Measurements from ENCODE around the gene EEF1B2. TPM values are rescaled to one million over a fixed set of nuclear protein-coding genes. Genes with fewer than 3 reads are reported as not detected.

The EEF1B2 gene
- polyA plus RNA-seq, 1 donor (not counting 4 experiments of a cell fraction or from before 2014, with no cell fraction given): 1,066 TPM

DNA sequence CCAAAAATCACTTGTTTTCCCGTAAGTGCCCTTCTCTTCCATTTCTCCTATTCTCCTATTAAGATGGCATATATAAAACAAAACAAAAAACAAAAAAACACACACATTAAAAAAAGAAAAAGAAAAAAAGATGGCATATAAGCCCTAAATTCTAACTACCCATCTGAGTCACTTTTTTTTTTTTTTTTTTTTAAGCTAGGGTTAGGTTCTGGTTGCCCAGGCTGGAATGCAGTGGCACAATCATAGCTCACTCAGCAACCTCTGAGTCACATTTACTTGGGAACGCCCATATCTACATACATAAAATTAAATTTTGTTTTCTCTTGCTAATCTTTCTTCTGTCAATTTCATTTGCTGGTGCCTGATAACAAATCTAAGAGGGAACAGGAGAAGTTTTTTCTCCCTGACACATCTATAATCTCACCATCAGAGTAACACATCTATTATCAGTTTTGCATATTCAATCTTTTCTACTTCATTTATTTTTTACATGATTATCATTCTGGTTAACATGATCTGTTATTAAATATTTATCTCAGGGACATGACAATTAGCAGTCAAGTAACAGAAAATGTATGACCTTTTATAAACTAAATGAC, 52.1 kb downstream of the EEF1B2 start:
- Histone ChIP-seq H3K27me3 (ENCODE audit: control insufficient read depth, extremely low read depth, insufficient read depth, low read length) (no peaks in the 10 kb centered on the region), H3K36me3 (ENCODE audit: control insufficient read depth in 2 of 2, extremely low read depth in 1 of 2, insufficient read depth in 2 of 2, low read length in 2 of 2) (no peaks in the 10 kb centered on the region), H3K9ac (ENCODE audit: control insufficient read depth, extremely low read depth, insufficient read depth, low read length) (no peak overlapping the region), H3K9me3 (ENCODE audit: control insufficient read depth, low read depth, low read length) (no peaks in the 10 kb centered on the region), H2AFZ (ENCODE audit: control insufficient read depth, low read length) (no peak overlapping the region), H3K27ac (ENCODE audit: control insufficient read depth, insufficient read depth, low read length) (peak overlapping the region; percentile 61), H3K4me1 (ENCODE audit: control insufficient read depth, extremely low read depth, insufficient read depth, low read length) (peaks cover 24% of the 10 kb centered on the region), H3K4me2 (ENCODE audit: control insufficient read depth, extremely low read depth, insufficient read depth, low read depth, low read length) (peak overlapping the region; percentile 84), H3K4me3 (ENCODE audit: control insufficient read depth in 2 of 3, extremely low read depth in 1 of 3, insufficient read depth in 2 of 3, low read depth in 1 of 3, low read length in 3 of 3) (peak overlapping the region in 2 of 3 experiments; percentile 22 to 34), H3K79me2 (ENCODE audit: control insufficient read depth, insufficient read depth, low read length) (no peaks in the 10 kb centered on the region), H3K9me1 (ENCODE audit: control insufficient read depth, extremely low read depth, insufficient read depth, low read length) (no peaks in the 10 kb centered on the region), H4K20me1 (ENCODE audit: control insufficient read depth, extremely low read depth, insufficient read depth, low read length) (no peaks in the 10 kb centered on the region)
- FAIRE-seq (no peak), DNase-seq (ENCODE audit: low read depth, low spot score) (peak; percentile 19)
- TF ChIP-seq EZH2 (IDR thresholded peaks at IDR 0.05; ENCODE audit: low read length): no peak
- TF ChIP-seq, protein P1, sequence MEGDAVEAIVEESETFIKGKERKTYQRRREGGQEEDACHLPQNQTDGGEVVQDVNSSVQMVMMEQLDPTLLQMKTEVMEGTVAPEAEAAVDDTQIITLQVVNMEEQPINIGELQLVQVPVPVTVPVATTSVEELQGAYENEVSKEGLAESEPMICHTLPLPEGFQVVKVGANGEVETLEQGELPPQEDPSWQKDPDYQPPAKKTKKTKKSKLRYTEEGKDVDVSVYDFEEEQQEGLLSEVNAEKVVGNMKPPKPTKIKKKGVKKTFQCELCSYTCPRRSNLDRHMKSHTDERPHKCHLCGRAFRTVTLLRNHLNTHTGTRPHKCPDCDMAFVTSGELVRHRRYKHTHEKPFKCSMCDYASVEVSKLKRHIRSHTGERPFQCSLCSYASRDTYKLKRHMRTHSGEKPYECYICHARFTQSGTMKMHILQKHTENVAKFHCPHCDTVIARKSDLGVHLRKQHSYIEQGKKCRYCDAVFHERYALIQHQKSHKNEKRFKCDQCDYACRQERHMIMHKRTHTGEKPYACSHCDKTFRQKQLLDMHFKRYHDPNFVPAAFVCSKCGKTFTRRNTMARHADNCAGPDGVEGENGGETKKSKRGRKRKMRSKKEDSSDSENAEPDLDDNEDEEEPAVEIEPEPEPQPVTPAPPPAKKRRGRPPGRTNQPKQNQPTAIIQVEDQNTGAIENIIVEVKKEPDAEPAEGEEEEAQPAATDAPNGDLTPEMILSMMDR (optimal IDR thresholded peaks at IDR 0.05 in 1 of 3, IDR thresholded peaks at IDR 0.05 in 1 of 3, conservative IDR thresholded peaks at IDR 0.05 in 1 of 3; ENCODE audit: extremely low read depth in 1 of 3, insufficient read depth in 2 of 3, low read length in 3 of 3): no peak
- dilution Hi-C loops (cut with MboI; ENCODE audit: extremely low pct_ligation_motif_present, low sequenced_read_pairs): no loop called here

Small RNA genes lying within 50 kb of the gene (small RNA-seq; reads per million reads assigned to genes)
- gene RF00134 (ENCODE audit: insufficient read length in 3 of 3, low read depth in 3 of 3, low replicate concordance in 1 of 3) (0 reads per million in 3 experiments), gene RF02271 (ENCODE audit: insufficient read length in 3 of 3, low read depth in 3 of 3, low replicate concordance in 1 of 3) (0 reads per million in 3 experiments), gene SNORA41 (ENCODE audit: insufficient read length in 3 of 3, low read depth in 3 of 3, low replicate concordance in 1 of 3) (0 reads per million in 3 experiments), gene SNORD51 (ENCODE audit: insufficient read length in 3 of 3, low read depth in 3 of 3, low replicate concordance in 1 of 3) (0 to 0.13 (median 0) reads per million in 3 experiments)

Other genes starting within 250 kb of the EEF1B2 start
- 4.1 to 6.4 TPM (median 4.6 TPM) in 3 replicates for gene INO80D, start 73.7 kb upstream of the EEF1B2 start, polyA plus RNA-seq
- gene NDUFS1, start 451 bp upstream of the EEF1B2 start, polyA plus RNA-seq: 62.1 to 83.7 TPM (median 79.4 TPM) in 3 replicates
- gene ZDBF2, start 114.8 kb downstream of the EEF1B2 start, polyA plus RNA-seq: 2.4 to 4.1 TPM (median 2.9 TPM) in 3 replicates